NCI-H2196 (cell line): ENCODE results near the gene LMOD1.
"Not testable (repeated sequence)": the region's sequence is repeated elsewhere in the genome, so short reads cannot be mapped to it uniquely, and the experiment has no call there.

Experiments
- DNase-seq: peaks from one replicate; lab custom pipeline; 2025; ENCODE audit not compliant: unreplicated experiment; lab: John Stamatoyannopoulos, UW

The LMOD1 gene

DNA sequence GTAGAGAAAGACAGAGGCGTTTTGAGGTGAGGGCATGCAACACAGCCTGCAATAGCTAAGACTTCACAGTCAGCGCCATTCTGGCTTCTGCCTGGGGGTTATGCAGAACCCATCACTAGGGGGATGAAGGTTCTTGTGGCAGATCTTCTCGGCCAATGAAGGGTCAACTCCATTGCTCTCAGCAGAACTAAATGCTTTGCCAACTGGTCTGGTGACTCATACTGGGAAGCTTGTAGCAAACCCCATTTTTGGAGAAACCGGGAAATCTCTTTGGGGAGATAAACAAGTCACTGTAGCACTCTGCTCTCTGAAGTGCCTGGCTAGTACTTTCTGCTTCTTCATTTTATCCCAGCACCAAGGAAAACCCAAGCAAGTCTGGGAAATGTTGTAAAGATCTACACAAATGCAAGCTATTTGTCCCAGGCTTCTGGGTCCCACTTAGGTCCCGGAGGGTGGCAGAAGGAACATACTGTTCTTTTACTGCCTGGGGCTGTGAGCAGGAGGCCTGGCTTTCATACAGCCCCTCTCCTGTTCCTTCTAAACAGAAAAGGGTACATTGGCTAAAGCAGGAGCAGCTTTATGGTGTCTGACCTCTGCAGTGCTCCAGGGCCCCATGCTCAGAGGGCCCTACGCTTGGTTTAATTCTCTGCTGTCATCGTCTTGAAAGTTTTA is 28.9 kb downstream of the LMOD1 start:
- DNase-seq, result no peak

DNA sequence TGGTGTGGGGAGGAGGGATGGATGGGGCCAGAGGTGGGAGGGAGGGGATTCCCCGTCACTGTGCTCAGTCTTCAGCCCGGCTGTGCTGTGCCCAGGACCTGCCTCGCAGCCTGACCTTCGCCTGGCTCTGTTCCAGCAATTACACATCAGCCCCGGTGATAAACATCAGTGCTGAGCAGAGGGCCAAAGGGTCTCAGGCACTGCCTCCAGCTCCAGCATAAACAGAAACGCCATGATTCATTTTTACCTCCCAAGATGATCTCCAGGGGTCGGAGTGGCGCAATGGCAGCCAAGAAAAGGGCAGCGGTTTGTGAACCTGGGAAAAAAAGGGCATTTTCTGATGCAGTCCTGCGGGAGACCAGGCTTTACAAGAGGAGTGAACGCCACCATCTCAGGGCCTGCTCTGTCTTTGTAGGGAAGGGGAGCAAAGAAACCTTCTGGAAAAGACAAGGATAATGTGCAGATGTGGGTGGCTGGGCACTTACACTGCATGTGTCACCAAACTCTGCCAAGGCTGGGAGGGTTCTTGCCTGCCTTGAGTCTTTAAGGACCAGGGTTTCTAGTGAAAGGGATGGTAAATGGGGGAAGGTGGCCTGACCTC is 29.6 kb downstream of the LMOD1 start:
- DNase-seq, result peak; percentile 37

DNA sequence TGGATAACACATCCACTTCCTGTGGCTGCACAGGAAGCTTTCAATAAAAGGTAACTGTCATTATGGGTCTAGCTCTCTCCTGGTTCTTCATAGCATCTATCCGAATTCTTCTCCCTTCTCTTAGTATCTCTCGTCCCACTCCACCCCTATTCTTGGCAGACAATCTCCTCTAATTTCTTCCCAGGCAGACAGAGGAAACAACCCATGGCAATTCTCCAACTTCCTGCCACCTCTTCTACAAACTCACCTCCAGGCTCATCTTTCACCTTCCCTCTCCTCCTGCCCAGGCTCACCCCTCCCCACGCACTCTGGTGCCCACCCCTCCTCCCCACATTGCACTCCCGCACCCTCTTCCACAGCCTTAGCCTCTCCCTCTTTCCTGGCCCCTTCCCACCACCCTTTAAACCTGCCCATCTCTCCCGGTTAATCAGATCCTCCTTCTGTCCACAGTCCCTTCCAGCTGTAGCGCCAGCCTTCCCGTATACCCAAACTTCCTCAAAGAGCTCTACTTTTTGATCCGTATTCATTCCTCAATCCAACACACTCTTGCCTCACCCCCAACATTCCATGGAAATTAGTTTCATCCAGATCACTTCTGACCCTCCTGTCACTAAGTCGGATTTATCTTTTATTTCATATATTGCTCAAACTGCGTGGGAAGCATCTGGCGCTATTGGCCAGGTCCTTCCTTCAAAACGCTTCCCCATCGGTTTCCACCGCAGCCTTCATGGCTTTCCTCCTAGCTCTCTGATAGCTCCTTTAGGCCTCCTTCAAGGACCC is 31.7 kb downstream of the LMOD1 start:
- DNase-seq, result no peak

DNA sequence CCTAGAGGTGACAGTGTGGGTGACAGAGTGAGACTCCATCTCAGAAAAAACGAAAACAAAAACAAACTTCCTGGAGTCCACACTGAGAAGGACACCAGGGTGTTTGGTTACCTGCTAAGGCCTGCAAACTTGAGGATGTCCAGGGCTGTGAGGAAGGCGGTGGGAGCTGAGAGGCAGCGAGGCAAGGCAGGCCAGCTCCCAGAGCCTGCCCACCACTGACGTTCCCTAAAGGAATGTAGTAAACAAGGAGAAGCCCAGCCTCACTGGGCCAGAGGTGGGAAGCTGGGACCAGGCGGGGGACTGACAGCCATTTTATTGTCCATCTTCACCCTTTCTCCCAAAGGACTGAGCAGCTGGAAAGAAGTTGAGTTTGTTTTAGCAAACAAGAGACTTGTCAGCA is 33.5 kb downstream of the LMOD1 start:
- no peak for DNase-seq

DNA sequence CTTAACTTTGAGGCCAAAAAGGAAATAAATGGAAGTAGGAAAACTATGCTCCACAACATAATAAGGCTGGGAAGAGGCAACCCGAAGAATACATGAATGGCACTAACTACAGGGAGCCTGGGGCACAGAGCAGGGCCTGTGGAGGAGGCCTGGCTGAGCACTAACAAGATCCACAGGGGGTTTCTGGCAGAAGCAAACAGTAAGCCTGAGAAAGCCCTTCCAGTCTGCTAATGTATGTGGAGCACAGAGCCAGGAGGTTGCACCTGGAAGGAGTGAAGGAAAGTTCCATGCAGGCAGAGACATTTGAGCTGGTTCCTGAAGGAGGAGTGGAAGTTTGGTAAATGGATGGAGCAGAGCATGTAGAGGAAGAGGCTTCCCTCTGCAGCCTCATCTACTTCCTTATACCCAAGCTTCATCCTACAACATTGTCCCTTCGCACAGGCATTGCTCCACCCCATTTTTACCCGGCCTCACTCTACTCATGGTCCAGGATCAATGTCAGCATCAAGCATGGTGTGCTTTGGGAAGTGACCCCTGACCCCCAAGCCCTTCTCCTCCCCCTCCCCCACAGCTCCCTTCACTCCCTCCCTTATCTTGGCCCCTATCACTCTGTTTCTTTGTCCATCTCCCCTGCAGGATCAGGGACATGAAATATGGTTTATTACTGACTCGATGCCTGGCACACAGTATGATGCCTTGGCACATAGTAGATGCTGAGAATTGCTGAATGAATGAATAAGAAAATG is 34.3 kb downstream of the LMOD1 start:
- DNase-seq, result no peak

DNA sequence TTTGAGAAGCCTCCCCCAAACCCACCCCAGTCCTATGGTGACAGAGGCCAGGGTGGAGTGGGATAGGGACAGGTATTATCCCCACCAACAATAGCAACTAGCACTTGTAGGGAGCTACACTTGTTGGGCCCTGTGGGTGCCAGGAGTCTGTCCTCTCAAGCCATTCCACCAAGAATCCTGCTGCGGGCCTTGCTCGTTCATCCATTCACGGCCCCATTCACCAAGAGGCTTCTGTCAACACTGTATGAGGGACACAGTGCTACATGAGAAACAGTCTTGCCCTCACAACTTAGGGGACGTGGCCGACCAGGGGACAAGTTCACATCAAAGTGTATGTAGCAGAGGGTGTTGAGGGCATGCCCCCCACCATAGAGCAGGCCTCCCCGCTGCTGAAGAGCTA is 38.7 kb downstream of the LMOD1 start:
- DNase-seq, result no peak

DNA sequence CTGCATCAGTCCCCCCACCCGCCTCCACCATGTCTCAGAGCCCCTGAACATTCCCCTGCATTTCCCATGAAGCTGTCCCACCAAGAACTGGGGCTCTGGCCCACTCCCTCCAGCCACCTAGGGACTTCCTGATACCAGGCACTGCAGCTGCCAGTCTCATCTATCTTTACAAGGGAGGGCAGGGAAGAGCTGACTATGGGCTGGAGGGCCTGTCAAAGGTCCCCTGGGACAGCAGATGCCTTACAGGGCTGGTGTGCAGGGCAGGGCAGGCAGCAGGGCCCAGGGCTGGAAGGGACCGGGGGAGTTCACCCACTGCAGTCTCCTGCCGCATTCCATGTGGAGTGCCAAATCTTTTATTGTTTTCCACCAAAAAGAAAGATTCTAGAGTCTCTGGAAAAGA is 40.0 kb downstream of the LMOD1 start:
- DNase-seq, result no peak

DNA sequence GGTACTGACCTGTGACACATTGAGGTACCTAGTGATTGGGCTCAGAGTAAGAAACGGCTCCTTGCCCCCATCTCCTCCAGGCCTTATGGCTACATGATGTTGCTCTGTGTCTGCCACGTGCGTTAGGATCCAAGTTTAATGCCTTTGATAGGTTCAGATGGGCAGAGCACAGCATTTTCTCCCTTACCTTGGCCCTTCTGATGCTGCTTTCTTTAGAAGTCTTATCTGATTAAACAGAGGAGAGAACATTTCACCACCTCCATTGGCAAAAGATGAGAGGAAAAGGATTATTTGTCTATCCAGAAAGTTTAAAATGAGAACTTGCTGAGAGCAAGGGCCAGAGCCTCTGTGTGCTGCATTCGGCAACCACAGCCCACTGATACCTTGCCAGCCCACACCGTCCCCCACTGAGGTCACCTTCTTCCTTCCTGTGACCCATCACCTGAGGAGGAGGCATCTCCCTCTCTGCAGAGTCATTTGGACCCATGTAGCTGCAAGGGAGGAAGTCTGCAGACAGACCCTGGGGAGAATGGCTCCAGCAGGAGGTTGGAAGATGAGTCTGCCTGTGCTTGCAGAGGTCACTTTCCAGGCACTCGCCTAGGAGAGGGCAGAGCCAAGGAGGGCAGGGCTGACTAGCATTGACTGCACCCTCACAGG is 41.0 kb downstream of the LMOD1 start:
- no peak for DNase-seq

DNA sequence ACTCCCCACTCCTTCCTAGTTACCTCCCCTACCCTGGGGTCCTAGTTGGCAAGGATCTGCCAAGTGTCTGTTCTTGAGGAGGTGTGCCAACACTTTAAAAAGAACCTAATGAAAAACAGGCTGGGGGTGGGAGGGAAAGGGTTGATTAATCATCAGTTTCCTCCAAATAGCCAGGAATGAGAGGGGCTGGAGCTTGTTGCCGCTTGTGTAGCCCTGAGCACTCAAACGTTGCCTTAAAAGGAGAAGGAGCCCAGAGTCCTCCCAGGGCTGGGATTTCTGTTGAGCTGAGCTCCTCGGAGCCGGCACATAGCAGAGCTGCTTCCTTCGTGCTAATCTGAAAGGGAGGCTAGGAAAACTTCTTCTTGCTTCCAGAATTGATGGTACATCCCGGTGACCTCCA is 41.8 kb downstream of the LMOD1 start:
- no peak for DNase-seq

DNA sequence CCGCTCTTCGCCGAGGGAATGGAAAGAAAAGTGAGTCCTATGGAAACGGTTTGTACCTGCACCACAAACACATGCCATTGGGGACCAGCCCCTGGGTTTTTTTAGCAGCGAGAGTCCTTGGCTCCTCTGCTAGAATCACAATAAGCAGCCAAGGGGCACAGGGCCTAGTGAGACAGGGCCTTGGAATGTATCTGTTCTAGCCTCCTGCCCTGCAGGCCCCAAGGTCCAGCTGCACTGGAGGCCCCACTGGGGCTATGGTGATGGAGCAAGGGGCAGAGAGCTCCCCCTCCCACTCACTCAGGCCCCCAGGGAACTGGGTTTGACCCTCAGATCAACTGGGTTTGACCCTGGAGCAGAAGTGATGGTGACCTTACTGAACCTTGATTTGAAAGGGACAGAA is 43.2 kb downstream of the LMOD1 start:
- no peak for DNase-seq

DNA sequence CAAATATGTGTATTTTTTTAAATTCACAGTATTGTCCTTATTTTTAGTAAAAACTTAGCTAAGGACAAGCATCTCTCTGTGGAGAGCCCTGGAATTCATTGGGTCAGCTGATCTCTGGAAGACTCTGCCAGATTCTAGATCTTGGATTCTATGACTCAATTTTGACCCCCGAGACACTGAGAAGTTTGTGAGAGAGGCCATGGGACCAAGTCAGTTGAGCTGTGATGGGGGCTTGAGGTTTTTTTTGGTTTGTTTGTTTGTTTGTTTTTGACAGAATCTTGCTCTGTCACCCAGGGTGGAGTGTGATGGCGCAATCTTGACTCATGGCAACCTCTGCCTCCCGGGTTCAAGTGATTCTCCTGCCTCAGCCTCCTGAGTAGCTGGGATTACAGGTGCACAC is 44.1 kb downstream of the LMOD1 start:
- no peak for DNase-seq

DNA sequence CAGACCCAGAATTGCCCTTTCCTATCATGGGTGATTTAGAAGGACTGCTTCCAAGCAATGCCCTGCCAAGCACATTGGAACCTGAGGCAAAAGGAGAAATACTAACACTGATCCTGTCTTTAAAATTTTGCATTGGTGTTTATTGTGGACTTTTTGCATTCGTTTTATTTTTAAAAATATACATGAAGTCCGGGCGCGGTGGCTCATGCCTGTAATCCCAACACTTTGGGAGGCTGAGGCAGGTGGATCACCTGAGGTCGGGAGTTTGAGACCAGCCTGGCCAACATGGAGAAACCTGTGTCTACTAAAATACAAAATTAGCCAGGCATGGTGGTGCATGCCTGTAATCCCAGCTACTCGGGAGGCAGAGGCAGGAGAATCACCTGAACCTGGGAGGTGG is 45.3 kb downstream of the LMOD1 start:
- DNase-seq, result not testable (repeated sequence)

DNA sequence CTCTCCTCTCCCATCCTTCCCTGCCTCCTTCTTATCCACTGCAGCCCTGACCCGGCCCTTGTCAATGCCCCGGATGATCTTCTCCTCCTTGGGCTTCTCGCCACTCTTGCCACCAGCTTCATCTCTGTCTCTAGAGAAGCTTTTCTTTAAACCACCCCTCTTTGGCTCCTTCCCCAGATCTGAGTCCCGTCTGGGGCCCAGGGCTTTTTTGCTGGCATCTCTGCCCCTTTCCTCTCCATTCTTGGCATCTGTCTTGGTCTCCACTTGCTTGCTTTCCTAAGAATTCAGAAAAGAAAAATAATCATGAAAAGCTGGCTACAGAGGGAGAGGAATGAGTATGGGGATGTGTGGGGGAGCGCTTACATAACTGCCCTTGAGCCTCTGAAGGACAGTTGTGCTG is 45.9 kb downstream of the LMOD1 start:
- DNase-seq, result no peak

DNA sequence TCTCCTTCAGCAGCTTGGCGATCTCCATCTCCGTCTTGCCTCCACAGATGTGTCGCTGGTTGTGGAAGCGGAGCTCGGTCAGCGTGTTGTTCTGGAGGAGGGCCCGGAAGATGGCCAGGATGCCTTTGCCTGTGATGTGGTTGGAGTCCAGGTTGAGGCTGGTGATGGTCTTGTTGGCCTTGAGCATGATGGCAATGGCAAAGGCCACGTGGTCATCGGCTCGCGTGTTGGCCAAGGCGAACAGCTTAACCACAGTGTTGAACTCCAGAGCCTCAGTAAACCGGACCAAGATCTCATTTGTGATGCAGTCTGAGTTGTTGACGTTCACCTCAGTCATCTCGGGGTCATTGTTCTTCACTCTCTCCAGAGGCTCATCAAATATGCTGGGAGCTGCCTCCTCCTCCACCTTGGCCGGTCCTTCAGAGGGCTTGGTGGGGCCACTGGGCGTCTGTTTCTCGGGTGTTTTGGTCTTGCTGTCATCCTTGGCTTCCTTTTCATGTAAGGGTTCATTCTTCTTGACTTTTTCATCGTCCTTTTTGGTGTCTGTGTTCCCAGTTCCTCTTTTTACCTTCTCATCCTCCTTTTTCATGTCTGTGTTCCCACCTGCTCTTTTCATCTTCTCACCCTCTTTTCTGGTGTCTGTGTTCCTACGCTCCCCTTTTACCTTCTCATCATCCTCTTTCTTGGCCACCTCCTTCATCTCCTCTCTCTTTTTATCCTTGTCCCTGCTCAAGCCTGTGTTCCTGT is 46.5 kb downstream of the LMOD1 start:
- DNase-seq, result no peak

DNA sequence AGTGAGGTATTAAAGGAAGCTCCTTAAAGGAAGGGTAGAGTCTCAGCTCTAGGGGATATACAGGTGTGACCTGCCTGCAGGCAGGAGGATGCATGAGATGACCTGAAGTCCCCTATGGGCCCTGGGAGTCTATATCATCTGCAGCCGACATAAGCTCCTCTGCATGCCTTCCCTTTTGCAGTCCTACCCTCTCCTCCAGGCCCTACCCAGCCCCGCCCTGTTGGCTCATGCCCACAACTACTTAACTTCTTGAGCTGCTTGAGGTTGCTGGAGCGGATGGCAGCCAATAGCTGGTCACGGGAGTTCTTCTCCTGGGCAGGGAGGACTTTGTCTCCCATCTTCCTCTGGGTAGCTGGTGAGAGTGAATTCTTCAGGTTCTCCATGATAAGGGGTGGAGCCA is 47.4 kb downstream of the LMOD1 start:
- no peak for DNase-seq

DNA sequence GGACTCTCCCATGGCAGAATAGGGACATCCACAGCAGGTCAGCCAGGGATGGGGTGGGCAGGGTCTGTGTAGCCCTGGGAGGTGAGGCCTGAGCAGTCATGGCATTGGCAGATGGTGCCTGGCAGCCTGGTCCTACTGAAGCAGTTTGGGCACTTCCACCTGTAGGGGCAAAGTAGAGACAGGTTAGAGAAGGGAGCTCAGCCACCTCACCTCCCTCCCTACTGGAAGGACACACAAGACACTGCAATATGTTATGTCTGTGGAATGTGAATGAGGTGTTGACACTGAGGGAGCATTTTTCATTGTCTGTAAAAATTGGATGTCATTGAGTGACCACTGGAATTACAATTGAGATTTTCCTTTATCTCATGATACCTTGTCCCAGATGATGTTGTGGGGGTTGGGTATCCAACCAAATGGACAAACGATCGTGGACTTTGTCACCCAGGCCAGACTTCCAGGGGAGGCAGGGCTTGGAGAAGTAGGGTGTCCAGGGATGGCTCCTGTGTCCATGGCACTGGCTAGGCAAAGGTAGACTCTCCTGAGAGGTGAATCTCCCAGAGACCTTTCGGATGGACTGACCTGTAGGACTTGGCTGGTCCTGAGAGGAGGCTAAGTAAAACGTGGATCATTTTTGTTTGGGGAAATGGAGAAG is 48.0 kb downstream of the LMOD1 start:
- no peak for DNase-seq

DNA sequence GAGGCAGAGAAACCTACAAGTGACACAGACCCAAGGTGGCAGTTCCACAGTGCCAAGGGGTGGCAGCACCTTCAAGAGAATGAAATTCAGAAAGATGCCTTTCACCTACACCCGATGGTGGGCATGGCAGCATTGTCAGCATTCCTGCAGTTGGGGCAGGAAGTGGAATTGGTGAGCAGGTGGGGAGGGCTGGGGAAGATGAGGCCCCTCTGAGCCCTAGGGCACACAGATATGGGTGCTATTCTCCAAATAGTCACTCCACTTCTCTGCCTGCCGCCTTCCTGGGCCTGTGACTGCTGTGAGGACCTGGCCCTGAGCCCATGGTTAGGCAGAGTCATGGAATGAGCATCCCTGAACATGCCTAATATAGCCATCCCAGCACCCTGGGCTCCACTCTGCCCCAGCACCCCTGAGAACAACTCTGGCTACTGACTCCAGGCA is 49.4 kb downstream of the LMOD1 start:
- no peak for DNase-seq

DNA sequence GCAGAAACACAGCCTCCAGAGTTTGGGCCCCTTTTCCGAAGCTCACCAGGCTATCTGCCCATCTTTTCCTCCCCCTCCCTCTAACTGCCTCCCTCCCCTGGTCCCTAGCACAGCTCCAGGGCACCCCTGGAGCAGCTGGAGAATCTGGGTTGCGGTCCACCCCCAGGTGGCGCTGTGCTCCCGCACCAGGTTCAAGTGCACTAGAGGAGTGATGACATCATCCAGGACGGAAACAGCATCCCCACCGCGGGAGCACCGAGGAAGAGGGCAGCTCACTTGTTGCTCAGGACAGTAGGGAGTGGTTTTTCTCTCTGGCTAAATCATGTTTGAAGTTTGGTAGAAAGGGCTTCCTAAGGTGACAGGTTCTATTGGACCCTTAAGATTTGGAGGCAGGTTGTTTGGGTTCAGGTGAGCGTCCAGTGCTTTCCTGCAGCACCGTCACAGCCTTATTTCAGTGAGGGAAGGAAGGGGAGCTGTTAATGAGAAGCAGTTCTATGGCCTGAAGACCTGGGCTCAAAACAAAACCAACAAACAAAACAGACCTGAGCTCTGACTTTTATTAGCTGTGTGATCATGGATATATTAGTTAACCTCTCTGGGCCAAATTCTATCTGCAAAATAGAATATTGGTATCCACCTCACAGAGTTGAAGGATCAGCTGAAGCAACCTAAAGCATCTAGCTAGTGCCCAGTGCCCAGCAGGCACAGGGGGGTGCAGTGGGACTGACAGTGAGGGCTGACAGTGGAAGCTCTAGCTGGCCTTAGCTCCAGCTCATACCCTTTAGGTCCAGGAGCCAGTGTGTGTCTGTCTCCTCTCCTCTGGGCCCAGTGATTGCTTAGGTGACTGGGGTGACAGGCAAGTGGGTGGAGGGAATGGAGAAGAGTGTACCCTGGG is 50.2 kb downstream of the LMOD1 start:
- peak; percentile 86 for DNase-seq

DNA sequence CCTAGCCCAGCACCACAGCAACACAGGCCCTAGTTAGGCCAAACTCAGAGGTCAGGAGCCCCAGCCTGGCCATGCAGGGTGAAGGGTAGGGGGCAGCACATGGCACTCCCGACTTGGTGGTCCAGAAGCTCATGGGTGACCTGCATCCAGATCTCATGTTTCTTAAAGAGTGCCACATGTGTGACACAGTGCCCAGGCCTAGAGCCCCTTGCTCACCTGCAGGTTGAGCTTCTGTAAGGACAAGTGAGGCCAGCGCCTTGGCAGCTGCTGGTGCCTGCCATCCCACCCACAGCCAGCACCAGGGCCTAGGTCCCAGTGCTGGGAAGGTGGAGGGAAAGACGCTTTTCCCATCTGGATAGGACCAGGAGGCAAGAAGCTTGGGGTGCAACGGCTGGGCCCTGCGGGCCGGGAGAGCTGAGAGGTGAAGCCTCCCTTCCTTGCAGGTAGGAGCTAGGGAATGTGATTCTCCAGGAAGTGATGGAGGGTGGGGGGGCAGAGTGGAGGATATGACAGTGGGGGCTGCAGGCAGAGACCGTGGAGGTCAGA is 51.2 kb downstream of the LMOD1 start:
- DNase-seq, result no peak
